H9 (cell line): ENCODE data around the gene CEP112. TPM values are rescaled to one million over a fixed set of nuclear protein-coding genes. Genes with fewer than 3 reads are reported as not detected.

Experiments
- DNase-seq: peaks from one replicate; pipeline ENCODE4 v3.0.0-alpha.2; 2017
- H2AFZ ChIP-seq: one replicate; pipeline ENCODE4 v1.6.1; 2013; ENCODE audit warnings: mild to moderate bottlenecking, low read length, control low read depth, moderate library complexity
- H2AK5ac ChIP-seq: 2 replicates; pipeline ENCODE4 v1.6.1; 2013; ENCODE audit warnings: low read length, control low read depth, mixed read lengths; ENCODE audit not compliant: insufficient read length
- H2BK120ac ChIP-seq: one replicate; pipeline ENCODE4 v1.6.1; 2013; ENCODE audit warnings: low read depth, mild to moderate bottlenecking, low read length, control low read depth, inconsistent platforms; ENCODE audit not compliant: poor library complexity, severe bottlenecking
- H2BK12ac ChIP-seq: 2 replicates; pipeline ENCODE4 v1.6.1; 2013; ENCODE audit warnings: low read length, control low read depth, mixed read lengths, low read depth; ENCODE audit not compliant: insufficient read length
- H2BK15ac ChIP-seq: 2 replicates; pipeline ENCODE4 v1.6.1; 2013; ENCODE audit warnings: low read depth, low read length, control low read depth
- H2BK20ac ChIP-seq: one replicate; pipeline ENCODE4 v1.6.1; 2013; ENCODE audit warnings: low read depth, mild to moderate bottlenecking, low read length, control low read depth, inconsistent platforms; ENCODE audit not compliant: poor library complexity, severe bottlenecking
- H2BK5ac ChIP-seq: 2 replicates; pipeline ENCODE4 v1.6.1; 2013; ENCODE audit warnings: low read length, control low read depth, mixed read lengths; ENCODE audit not compliant: insufficient read length
- H3K14ac ChIP-seq: 2 replicates; pipeline ENCODE4 v1.6.1; 2013; ENCODE audit warnings: low read length, control low read depth; ENCODE audit not compliant: insufficient read depth
- H3K18ac ChIP-seq: 2 replicates; pipeline ENCODE4 v1.6.1; 2013; ENCODE audit warnings: low read depth, mild to moderate bottlenecking, mixed read lengths, low read length, control low read depth; ENCODE audit not compliant: insufficient read length
- H3K23ac ChIP-seq: 2 replicates; pipeline ENCODE4 v1.6.1; 2013; ENCODE audit warnings: low read length, control low read depth, mixed read lengths, low read depth; ENCODE audit not compliant: insufficient read length
- H3K23me2 ChIP-seq: 2 replicates; pipeline ENCODE4 v1.6.1; 2013; ENCODE audit warnings: low read depth, mild to moderate bottlenecking, mixed read lengths, low read length, control low read depth; ENCODE audit not compliant: insufficient read length, poor library complexity, severe bottlenecking
- H3K27ac ChIP-seq: 2 replicates; pipeline ENCODE4 v1.5.1; 2013; ENCODE audit warnings: low read length, control low read depth, mixed read lengths, low read depth; ENCODE audit not compliant: insufficient read length
- H3K27me3 ChIP-seq: 2 replicates; pipeline ENCODE4 v1.6.1; 2013; ENCODE audit warnings: low read length, control low read depth, inconsistent platforms; ENCODE audit not compliant: insufficient read depth
- H3K4ac ChIP-seq: 2 replicates; pipeline ENCODE4 v1.6.1; 2013; ENCODE audit warnings: low read depth, mild to moderate bottlenecking, control low read depth, inconsistent platforms, low read length, moderate library complexity
- H3K4me1 ChIP-seq: 2 replicates; pipeline ENCODE4 v1.6.1; 2013; ENCODE audit warnings: low read length, control low read depth, inconsistent platforms; ENCODE audit not compliant: insufficient read depth
- H3K4me2 ChIP-seq: 2 replicates; pipeline ENCODE4 v1.6.1; 2013; ENCODE audit warnings: low read length, control low read depth, mixed read lengths; ENCODE audit not compliant: insufficient read length, insufficient read depth
- H3K56ac ChIP-seq: 2 replicates; pipeline ENCODE4 v1.6.1; 2013; ENCODE audit warnings: low read depth, mild to moderate bottlenecking, mixed read lengths, low read length, control low read depth; ENCODE audit not compliant: insufficient read length
- H3K79me1 ChIP-seq: 2 replicates; pipeline ENCODE4 v1.6.1; 2013; ENCODE audit warnings: low read depth, mild to moderate bottlenecking, moderate library complexity, low read length, control low read depth, inconsistent platforms; ENCODE audit not compliant: insufficient read depth, poor library complexity, severe bottlenecking
- H3K79me2 ChIP-seq: 2 replicates; pipeline ENCODE4 v1.6.1; 2013; ENCODE audit warnings: low read length, control low read depth, inconsistent platforms; ENCODE audit not compliant: insufficient read depth
- H3K9ac ChIP-seq: 2 replicates; pipeline ENCODE4 v1.6.1; 2013; ENCODE audit warnings: low read length, control low read depth, mixed read lengths; ENCODE audit not compliant: insufficient read length; ENCODE audit errors: extremely low read depth
- H3K9me3 ChIP-seq: one replicate; pipeline ENCODE4 v1.6.1; 2013; ENCODE audit warnings: low read depth, low read length, inconsistent platforms; ENCODE audit not compliant: control insufficient read depth
- H3T11ph ChIP-seq: one replicate; pipeline ENCODE4 v1.6.1; 2013; ENCODE audit warnings: mild to moderate bottlenecking, low read length, control low read depth, inconsistent platforms
- H4K20me1 ChIP-seq: one replicate; pipeline ENCODE4 v1.6.1; 2013; ENCODE audit not compliant: control insufficient read depth, insufficient read length, insufficient read depth
- H4K5ac ChIP-seq: 2 replicates; pipeline ENCODE4 v1.6.1; 2013; ENCODE audit warnings: low read depth, mild to moderate bottlenecking, mixed read lengths, low read length, control low read depth; ENCODE audit not compliant: insufficient read length
- H4K8ac ChIP-seq: replicated peaks from 2 replicates; pipeline ENCODE4 v1.6.1; 2013; ENCODE audit warnings: low read length, control low read depth, mixed read lengths, low read depth; ENCODE audit not compliant: insufficient read length
- H4K91ac ChIP-seq: 2 replicates; pipeline ENCODE4 v1.6.1; 2013; ENCODE audit warnings: low read depth, mild to moderate bottlenecking, moderate library complexity, mixed read lengths, low read length, control low read depth; ENCODE audit not compliant: insufficient read length
- H3K27ac Mint-ChIP-seq, 3 experiments: 2 replicates in 2 of 3; 3 replicates in 1 of 3; pipeline ENCODE4 v1.8.0; 2020 to 2021; ENCODE audit warnings: mixed read lengths in 3 of 3, mild to moderate bottlenecking in 1 of 3, moderate library complexity in 1 of 3
- H3K27me3 Mint-ChIP-seq: 2 replicates; pipeline ENCODE4 v1.8.0; 2021; ENCODE audit warnings: low read depth, mild to moderate bottlenecking, moderate library complexity, mixed read lengths
- H3K36me3 Mint-ChIP-seq, 3 experiments: 2 replicates in 2 of 3; 3 replicates in 1 of 3; pipeline ENCODE4 v1.8.0; 2020 to 2021; ENCODE audit warnings: low read depth in 3 of 3, mixed read lengths in 3 of 3; ENCODE audit not compliant: insufficient read depth in 1 of 3
- H3K4me1 Mint-ChIP-seq, 2 experiments: 2 replicates each; pipeline ENCODE4 v1.8.0; 2020; ENCODE audit warnings: mixed read lengths in 2 of 2
- H3K4me3 Mint-ChIP-seq, 2 experiments: 2 replicates in 1 of 2; 3 replicates in 1 of 2; pipeline ENCODE4 v1.8.0; 2020 to 2021; ENCODE audit warnings: mild to moderate bottlenecking in 2 of 2, mixed read lengths in 2 of 2, moderate library complexity in 1 of 2
- H3K9me3 Mint-ChIP-seq, 2 experiments: 2 replicates in 1 of 2; 3 replicates in 1 of 2; pipeline ENCODE4 v1.8.0; 2020; ENCODE audit warnings: mild to moderate bottlenecking in 2 of 2, mixed read lengths in 2 of 2, moderate library complexity in 1 of 2
- CTCF ChIP-seq: fragments of 200-600 bp; sonication (generic); conservative IDR thresholded peaks from 3 replicates; pipeline ENCODE4 v1.8.0; 2021; ENCODE audit warnings: antibody characterized with exemption, mild to moderate bottlenecking
- WGBS: extraction: QIAGEN DNeasy Blood & Tissue Kit; methylation state at CpG from one replicate; pipeline ENCODE4 v1.1.7; 2013; ENCODE audit warnings: missing lambda C conversion rate, low lambda C conversion rate, mixed read lengths; ENCODE audit not compliant: insufficient read length; ENCODE audit errors: extremely low coverage; 5-methylcytosine and 5-hydroxymethylcytosine counted together
- total RNA-seq: library from RNA; stranded (reverse); gene quantifications from 2 replicates; pipeline ENCODE4 v1.2.1, GENCODE V29; 2021

CEP112 gene
- total RNA-seq, 1 experiment from 2014 or later = 5.4 TPM

DNA sequence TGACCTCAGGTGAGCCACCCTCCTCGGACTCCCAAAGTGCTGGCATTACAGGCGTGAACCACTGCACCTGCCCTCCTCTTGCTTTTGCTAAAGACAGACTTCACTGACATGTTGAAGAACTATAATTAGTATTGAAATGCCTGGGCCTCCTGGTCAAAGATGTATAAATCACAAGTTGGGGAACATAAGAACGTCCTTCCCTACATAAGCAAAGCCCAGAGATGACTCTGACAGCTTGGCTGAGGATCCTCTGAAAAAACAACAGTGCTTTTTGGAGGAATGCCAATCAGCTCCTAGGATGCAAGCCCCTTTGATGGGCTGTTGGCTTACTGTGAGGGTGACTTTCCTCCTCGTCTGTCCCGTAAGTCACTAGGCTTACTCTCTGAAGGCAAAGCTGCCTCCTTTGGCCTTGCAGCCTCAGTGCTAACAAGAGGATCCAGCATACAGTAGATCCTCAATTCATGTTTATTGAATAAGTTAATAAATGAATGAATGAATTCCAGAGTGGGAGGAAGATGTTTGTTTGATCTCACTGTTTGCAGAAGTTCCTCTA, 30.9 kb upstream of the CEP112 start:
- H2BK15ac ChIP-seq = no peak overlapping the region
- no peaks in the 10 kb centered on the region for H3K27me3 ChIP-seq
- no peak overlapping the region for H2AK5ac ChIP-seq
- no peak overlapping the region for H3K9ac ChIP-seq
- no peak overlapping the region for H4K5ac ChIP-seq
- H3K9me3 ChIP-seq = no peaks in the 10 kb centered on the region
- H3K23me2 ChIP-seq = no peaks in the 10 kb centered on the region
- H2BK12ac ChIP-seq = no peak overlapping the region
- H3K9me3 Mint-ChIP-seq = no peaks in the 10 kb centered on the region
- H3T11ph ChIP-seq = no peak overlapping the region
- H2BK20ac ChIP-seq = no peak overlapping the region
- no peak overlapping the region for H2AFZ ChIP-seq
- TF ChIP-seq CTCF = no peak
- H3K4me2 ChIP-seq = no peak overlapping the region
- H4K91ac ChIP-seq = no peak overlapping the region
- no CpG with 5 or more reads among the region's 5 CpGs for WGBS
- no peaks in the 10 kb centered on the region for H3K4me1 ChIP-seq
- H3K23ac ChIP-seq = no peak overlapping the region
- H3K4me1 Mint-ChIP-seq = no peaks in the 10 kb centered on the region
- H3K27ac ChIP-seq = no peak overlapping the region
- no peaks in the 10 kb centered on the region; the same call in 1 of the 2 replicates for H3K27me3 Mint-ChIP-seq
- H2BK120ac ChIP-seq = no peak overlapping the region
- no peak overlapping the region for H3K4ac ChIP-seq
- H3K56ac ChIP-seq = no peak overlapping the region
- no peak overlapping the region for H2BK5ac ChIP-seq
- no peak overlapping the region for H3K18ac ChIP-seq
- no peaks in the 10 kb centered on the region for H3K79me1 ChIP-seq
- H3K36me3 Mint-ChIP-seq = no peaks in the 10 kb centered on the region
- no peak overlapping the region for H3K4me3 Mint-ChIP-seq
- no peak for DNase-seq
- no peak overlapping the region for H3K14ac ChIP-seq
- no peak overlapping the region for H4K8ac ChIP-seq
- H3K79me2 ChIP-seq = no peaks in the 10 kb centered on the region
- H3K27ac Mint-ChIP-seq = no peak overlapping the region
- H4K20me1 ChIP-seq = no peaks in the 10 kb centered on the region
